Articular chondrocyte of knee joint (primary cell): ENCODE data around the gene RPRD2. TPM values are rescaled to one million over a fixed set of nuclear protein-coding genes. Genes with fewer than 3 reads are reported as not detected.

Source experiments
- total RNA-seq: library from RNA; depleted of rRNA; stranded (reverse); fragments of >200 nt; gene quantifications from 2 replicates; pipeline ENCODE4 v1.2.3, GENCODE V29; 2012

The RPRD2 gene
- 16.5 and 17.2 TPM in 2 replicates for total RNA-seq

DNA sequence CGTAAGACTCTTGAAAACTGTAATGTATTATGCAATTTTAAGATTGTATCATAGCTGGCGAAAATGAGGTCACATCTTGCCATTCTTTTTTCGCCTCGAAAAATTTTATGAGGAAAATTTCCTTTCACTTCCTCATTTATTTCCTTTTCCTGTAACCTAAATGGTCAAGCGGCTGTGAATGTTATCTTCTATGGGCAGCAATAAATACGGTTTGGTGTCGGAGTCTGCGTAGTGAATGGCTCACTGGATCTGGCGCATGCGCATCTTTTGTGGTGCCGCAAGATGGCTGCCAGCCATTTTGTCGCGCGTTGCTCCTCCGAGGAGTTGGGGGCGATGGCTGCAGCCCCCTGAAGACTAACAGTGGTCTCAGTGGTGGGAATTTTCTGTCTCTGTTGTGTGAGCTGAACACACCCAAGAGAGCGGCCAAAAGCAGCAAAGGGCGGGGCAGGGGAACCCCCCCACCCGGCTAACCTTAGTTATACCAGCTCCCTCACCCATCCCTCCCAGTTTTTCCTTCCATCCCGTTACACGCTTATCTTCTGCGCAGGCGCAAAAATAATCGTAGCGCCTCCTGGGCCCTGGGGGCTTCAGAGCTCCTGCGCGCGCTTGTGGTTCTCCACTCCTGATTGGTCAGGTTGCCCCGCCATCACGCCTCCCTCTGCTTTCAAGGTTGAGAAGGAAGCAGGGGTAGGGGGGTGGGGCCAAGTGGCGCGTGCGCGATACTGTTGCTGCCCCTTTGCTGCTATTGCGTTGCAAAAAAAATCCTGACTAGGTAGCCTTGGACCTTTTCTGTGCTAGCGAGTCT, at the start of gene RPRD2:
RPRD2 (plus strand) TSS at position 722 of the 805 bp plus-strand sequence. CDS start 568 bp downstream, outside the sequence.

DNA sequence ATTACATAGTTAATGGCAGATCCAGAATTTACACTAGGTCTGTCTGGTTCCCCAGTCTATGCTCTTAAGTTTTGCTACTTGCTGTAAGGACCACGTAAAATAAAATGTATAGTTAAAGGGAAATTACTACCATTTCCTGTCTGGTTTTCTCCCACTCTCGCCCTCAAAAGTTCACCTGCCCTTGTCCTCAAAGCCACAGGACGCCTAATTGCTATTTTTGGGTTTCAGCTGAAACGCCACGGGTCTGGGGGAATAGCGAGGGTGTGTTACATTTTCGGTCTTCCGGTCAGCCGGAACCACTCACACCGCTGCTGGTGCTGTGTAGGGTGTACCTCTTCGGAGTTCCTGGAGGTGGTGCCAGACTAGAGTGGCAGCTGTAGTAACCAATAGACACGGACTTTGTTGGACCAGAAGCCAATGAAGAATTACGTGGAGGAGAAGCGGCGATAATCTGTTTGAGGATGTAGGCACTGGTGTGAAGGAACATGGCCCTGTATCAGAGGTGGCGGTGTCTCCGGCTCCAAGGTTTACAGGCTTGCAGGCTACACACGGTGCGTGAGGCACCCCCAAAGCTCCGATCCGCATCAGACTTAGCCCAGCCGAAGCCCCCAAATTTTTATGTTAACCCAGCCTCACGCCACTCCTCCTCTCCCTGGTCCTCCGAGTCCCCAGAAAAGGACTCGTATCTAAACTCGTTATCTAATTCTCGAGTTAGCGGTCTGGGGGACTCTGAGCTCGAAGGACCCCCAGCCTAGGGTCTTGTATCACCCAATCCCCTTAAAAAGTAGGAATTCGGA, 123.2 kb downstream of the RPRD2 start, which contains the start of gene TARS2:
TARS2 (plus strand) TSS at position 454 of the 797 bp plus-strand sequence; CDS start at position 486, 32 bp downstream.

DNA sequence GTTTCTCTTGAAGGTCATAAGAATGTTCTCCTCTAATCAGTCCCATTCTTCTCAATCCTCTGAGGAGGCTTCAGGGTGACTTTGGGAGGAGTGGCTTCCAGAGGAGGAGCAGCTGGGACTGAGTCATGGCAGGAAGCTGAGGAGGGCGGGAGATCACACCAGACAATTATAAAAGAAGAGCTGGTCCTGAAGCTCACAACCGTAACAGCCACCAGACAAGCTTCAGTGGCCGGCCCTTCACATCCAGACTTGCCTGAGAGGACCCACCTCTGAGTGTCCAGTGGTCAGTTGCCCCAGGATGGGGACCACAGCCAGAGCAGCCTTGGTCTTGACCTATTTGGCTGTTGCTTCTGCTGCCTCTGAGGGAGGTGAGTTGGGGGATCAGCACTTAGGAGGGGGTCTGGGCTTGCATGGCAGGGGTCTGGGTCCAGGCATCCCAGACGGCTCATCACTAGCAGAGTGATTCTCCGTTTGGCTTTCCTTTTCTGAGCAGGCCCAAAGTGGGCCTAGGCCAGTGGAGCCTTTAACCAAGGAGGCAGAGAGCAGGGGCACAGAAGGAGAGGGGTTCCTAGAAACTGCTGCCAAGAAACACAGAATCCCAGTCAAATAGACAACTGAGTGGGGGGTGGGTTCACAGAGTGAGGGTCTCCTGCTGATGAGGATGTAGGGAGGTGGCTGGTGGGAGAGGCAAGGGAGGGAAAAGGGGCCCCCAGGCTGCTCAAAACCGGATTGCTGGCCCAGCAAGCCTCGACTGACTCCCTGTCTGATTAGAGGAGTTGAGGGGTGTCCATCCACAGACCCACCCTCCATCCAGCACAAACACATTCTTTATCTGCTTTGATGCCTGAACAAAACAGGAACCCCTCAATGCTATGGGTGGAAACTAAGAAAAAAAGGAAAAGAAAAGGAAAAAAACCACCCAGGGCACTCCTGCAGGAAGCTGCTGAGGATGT, 144.2 kb downstream of the RPRD2 start, which contains the start of gene ECM1:
ECM1 (plus strand) TSS at position 198 of the 953 bp plus-strand sequence; CDS start at position 299, 101 bp downstream.

DNA sequence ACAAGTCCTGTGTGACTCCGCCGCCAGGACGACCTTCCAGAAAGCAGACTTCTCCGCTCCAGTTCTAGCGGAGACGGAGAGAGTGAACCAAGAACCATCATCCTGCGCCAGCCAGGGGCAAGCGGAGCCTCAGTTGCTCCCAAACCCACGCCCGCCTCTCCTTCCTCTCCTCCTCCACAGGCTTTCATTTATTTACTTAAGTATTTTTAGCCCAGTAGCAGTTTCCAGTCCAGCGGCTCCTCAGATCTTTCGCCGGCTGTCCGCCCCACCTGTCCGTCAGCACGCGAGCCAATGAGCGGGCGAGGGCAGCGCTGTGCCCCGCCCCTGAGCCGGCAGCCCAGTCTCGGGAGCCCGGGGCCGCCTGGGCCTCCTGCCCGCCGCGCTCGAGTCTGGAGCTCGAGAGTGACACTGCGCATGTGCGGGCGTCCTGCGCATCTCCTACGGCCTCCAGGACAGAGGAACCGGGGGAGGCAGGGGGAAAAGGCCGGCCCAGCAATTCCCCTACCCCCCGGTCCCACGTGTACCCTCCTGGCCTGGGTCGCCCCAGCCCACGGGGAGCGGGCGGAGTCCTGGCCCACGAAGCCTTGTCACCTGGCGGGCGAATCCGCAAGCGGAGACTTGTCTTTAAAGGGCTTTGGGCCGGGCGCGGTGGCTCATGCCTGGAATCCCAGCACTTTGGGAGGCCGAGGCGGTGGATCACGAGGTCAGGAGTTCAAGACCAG, 151.5 kb downstream of the RPRD2 start, which contains the start of gene FALEC:
FALEC (plus strand) TSS at position 425 of the 722 bp plus-strand sequence.

Other genes with a start within 250 kb of the RPRD2 start
- gene PLEKHO1, start 214.2 kb upstream of the RPRD2 start, total RNA-seq: 34.6 and 38.8 TPM in 2 replicates
- gene ANP32E, start 128.0 kb upstream of the RPRD2 start, total RNA-seq: 31.1 and 35.0 TPM in 2 replicates
- not detected in 2 replicates for gene CA14, start 106.4 kb upstream of the RPRD2 start, total RNA-seq
- gene APH1A, start 95.1 kb upstream of the RPRD2 start, total RNA-seq: 120 and 129 TPM in 2 replicates
- gene C1orf54, start 91.4 kb upstream of the RPRD2 start, total RNA-seq: 17.7 and 20.8 TPM in 2 replicates
- 13.1 and 14.1 TPM in 2 replicates for gene CIART, start 81.6 kb upstream of the RPRD2 start, total RNA-seq
- 32.3 and 33.1 TPM in 2 replicates for gene MRPS21, start 70.3 kb upstream of the RPRD2 start, total RNA-seq
- gene PRPF3, start 42.6 kb upstream of the RPRD2 start, total RNA-seq: 38.7 and 39.3 TPM in 2 replicates
- 13.9 and 14.2 TPM in 2 replicates for gene TARS2, start 123.3 kb downstream of the RPRD2 start, total RNA-seq
- 23.8 and 29.9 TPM in 2 replicates for gene ECM1, start 144.0 kb downstream of the RPRD2 start, total RNA-seq
- not detected in 2 replicates for gene FALEC, start 151.6 kb downstream of the RPRD2 start, total RNA-seq
- 7.0 and 8.5 TPM in 2 replicates for gene ADAMTSL4, start 185.3 kb downstream of the RPRD2 start, total RNA-seq
- gene MCL1, start 215.5 kb downstream of the RPRD2 start, total RNA-seq: 183 and 398 TPM in 2 replicates